Natural killer cell (primary cell): ENCODE results near the gene WNT1. TPM values are rescaled to one million over a fixed set of nuclear protein-coding genes. Genes with fewer than 3 reads are reported as not detected.

Source experiments
- ATAC-seq, 3 donors: fragments of 150-1000 bp in 2 of 3; fragments of 200-7000 bp in 1 of 3; cut with Tn5 transposase; 1 replicate in 1 of 3; 2 replicates in 2 of 3; pipeline ENCODE4 v1.10.0; 2021; ENCODE audit warnings: mild to moderate bottlenecking in 2 of 3, moderate library complexity in 2 of 3
- DNase-seq, 2 donors: peaks; one replicate each; pipeline versions ENCODE4 v3.0.0 to v3.0.0-alpha.2; 2013 to 2021; ENCODE audit warnings: mixed read lengths in 1 of 2
- H3K27ac ChIP-seq: one replicate; pipeline ENCODE4 v1.5.1; 2013; ENCODE audit warnings: mild to moderate bottlenecking, low read length
- H3K27me3 ChIP-seq: one replicate; pipeline ENCODE4 v1.6.1; 2013; ENCODE audit warnings: low read length; ENCODE audit not compliant: control insufficient read depth, insufficient read depth
- H3K36me3 ChIP-seq: one replicate; pipeline ENCODE4 v1.6.1; 2013; ENCODE audit warnings: low read length; ENCODE audit not compliant: control insufficient read depth, insufficient read depth
- H3K4me1 ChIP-seq: one replicate; pipeline ENCODE4 v1.6.1; 2013; ENCODE audit warnings: low read length; ENCODE audit not compliant: control insufficient read depth, insufficient read depth
- H3K4me3 ChIP-seq: one replicate; pipeline ENCODE4 v1.5.1; 2013; ENCODE audit warnings: low read length
- H3K9me3 ChIP-seq: one replicate; pipeline ENCODE4 v1.6.1; 2013; ENCODE audit warnings: low read length; ENCODE audit not compliant: control insufficient read depth, insufficient read depth
- H3K27ac Mint-ChIP-seq, 2 donors: one replicate each; pipeline ENCODE4 v1.8.0; 2022; ENCODE audit warnings: mild to moderate bottlenecking in 2 of 2, mixed read lengths in 2 of 2, moderate library complexity in 1 of 2
- H3K27me3 Mint-ChIP-seq, 2 donors: one replicate each; pipeline ENCODE4 v1.8.0; 2022; ENCODE audit warnings: low read depth in 2 of 2, mixed read lengths in 2 of 2
- H3K36me3 Mint-ChIP-seq: one replicate; pipeline ENCODE4 v1.8.0; 2022; ENCODE audit warnings: mixed read lengths
- H3K4me1 Mint-ChIP-seq, 2 donors: one replicate each; pipeline ENCODE4 v1.8.0; 2022; ENCODE audit warnings: mixed read lengths in 2 of 2
- H3K4me3 Mint-ChIP-seq: one replicate; pipeline ENCODE4 v1.8.0; 2022; ENCODE audit warnings: mild to moderate bottlenecking, moderate library complexity, mixed read lengths
- H3K9me3 Mint-ChIP-seq, 2 donors: one replicate each; pipeline ENCODE4 v1.8.0; 2022; ENCODE audit warnings: mixed read lengths in 2 of 2
- CTCF ChIP-seq: fragments of 200-600 bp; IDR thresholded peaks from one replicate; pipeline ENCODE4 v1.8.0; 2022; ENCODE audit warnings: antibody characterized with exemption
- WGBS: methylation state at CpG from one replicate; pipeline ENCODE4 v1.1.7; 2013; ENCODE audit warnings: missing lambda C conversion rate; ENCODE audit not compliant: insufficient coverage; 5-methylcytosine and 5-hydroxymethylcytosine counted together
- intact Hi-C: fragments of 100-400 bp; cut with micrococcal nuclease; formaldehyde crosslinking; loops from one replicate; pipeline ENCODE4 v1.14.2; 2022
- total RNA-seq, 4 donors: library from RNA; stranded (reverse); fragments of 120-200 nt in 1 of 4; gene quantifications; one replicate each; pipeline versions ENCODE4 v1.2.3 to v1.2.4, GENCODE V29; 2013 to 2022

The WNT1 gene
- total RNA-seq, 3 donors from 2014 or later (not counting 1 experiment from before 2014, with no cell fraction given), result 1.1 to 2.0 (median 1.7) TPM

DNA sequence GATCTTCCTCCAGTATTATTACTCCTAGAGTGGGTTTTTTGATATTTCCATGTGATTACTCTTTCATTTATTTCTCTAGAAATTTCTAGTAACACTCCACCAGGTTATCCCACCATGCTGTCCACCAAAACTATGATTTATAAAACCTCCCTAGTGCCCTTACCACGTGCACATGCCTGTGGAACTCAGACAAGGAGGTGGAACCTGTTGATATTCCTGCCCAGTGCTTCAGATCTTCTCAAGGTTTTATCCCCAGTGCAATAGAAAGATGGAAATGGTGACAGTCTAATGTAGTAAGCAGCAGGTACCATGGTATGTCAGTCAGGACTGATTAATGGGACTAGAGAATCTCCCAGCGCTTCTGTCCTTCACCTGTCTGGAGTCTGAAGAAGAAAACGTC, 17.3 kb upstream of the WNT1 start:
- H3K4me3 Mint-ChIP-seq, result no peak overlapping the region
- intact Hi-C loops, result no loop called here

DNA sequence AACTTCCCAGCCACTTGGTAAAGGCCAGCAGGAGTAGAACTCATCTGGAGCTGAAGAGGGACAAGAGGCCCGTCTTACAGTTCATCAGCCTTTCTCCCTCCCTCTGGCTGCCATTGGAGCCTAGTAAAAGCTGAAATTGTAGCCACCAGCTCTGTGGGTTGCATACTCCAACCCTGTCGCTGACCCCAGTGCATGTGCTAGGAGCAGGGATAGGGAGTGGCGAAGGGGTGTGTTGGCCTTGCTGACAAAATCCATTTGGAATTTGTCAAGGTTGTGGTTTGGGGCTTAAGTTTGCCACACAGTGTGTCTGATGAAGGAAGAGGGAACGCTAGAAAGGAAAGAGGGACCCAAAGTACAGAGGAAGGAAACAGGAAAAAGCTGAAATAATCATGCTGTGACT, 16.8 kb upstream of the WNT1 start:
- 60% methylated on average over 4 of the region's 4 CpGs for WGBS

More for the DNA sequence above, 17.3 kb upstream of the WNT1 start:
- TF ChIP-seq CTCF, result no peak
- H3K27ac ChIP-seq, result no peak overlapping the region
- no peaks in the 10 kb centered on the region for H3K36me3 ChIP-seq
- H3K9me3 ChIP-seq, result no peaks in the 10 kb centered on the region
- ATAC-seq (no peak), DNase-seq (no peak)
- H3K27me3 ChIP-seq, result no peaks in the 10 kb centered on the region
- Mint-ChIP-seq H3K4me1 (peaks cover 15 to 23% of the 10 kb centered on the region in 2 donors), H3K27ac (no peak overlapping the region), H3K27me3 (peaks cover 0 to 6% of the 10 kb centered on the region in 2 donors), H3K36me3 (no peaks in the 10 kb centered on the region), H3K9me3 (no peaks in the 10 kb centered on the region)
- peaks cover 16% of the 10 kb centered on the region for H3K4me1 ChIP-seq
- H3K4me3 ChIP-seq, result no peak overlapping the region
- WGBS, result 77% methylated on average over 3 of the region's 3 CpGs

GRCh38 chr12:48961801-48962200, 16.3 kb upstream of the WNT1 start:
- Histone ChIP-seq H3K4me1 (peaks cover 6% of the 10 kb centered on the region), H3K27ac (no peak overlapping the region), H3K4me3 (no peak overlapping the region), H3K36me3 (no peaks in the 10 kb centered on the region), H3K9me3 (no peaks in the 10 kb centered on the region), H3K27me3 (no peaks in the 10 kb centered on the region)
- intact Hi-C loops, result no loop called here
- H3K36me3 Mint-ChIP-seq, result no peaks in the 10 kb centered on the region
- no peak overlapping the region for H3K27ac Mint-ChIP-seq
- peaks cover 0 to 6% of the 10 kb centered on the region in 2 donors for H3K27me3 Mint-ChIP-seq
- TF ChIP-seq CTCF, result no peak
- ATAC-seq (no peak), DNase-seq (no peak)
- no peaks in the 10 kb centered on the region for H3K9me3 Mint-ChIP-seq
- no peak overlapping the region for H3K4me3 Mint-ChIP-seq
- peaks cover 6 to 13% of the 10 kb centered on the region in 2 donors for H3K4me1 Mint-ChIP-seq

More for the DNA sequence above, 16.8 kb upstream of the WNT1 start:
- Histone ChIP-seq H3K4me3 (no peak overlapping the region), H3K9me3 (no peaks in the 10 kb centered on the region), H3K36me3 (no peaks in the 10 kb centered on the region), H3K4me1 (peaks cover 11% of the 10 kb centered on the region), H3K27me3 (no peaks in the 10 kb centered on the region), H3K27ac (no peak overlapping the region)
- intact Hi-C loops, result no loop called here
- DNase-seq (no peak), ATAC-seq (no peak)
- Mint-ChIP-seq H3K4me3 (no peak overlapping the region), H3K4me1 (peaks cover 10 to 18% of the 10 kb centered on the region in 2 donors), H3K27ac (no peak overlapping the region), H3K9me3 (no peaks in the 10 kb centered on the region), H3K27me3 (peaks cover 0 to 6% of the 10 kb centered on the region in 2 donors), H3K36me3 (no peaks in the 10 kb centered on the region)
- TF ChIP-seq CTCF, result no peak

- Histone ChIP-seq H3K27ac (no peak overlapping the region), H3K9me3 (no peaks in the 10 kb centered on the region), H3K4me3 (no peak overlapping the region), H3K27me3 (peaks cover 7% of the 10 kb centered on the region), H3K4me1 (peaks cover 14% of the 10 kb centered on the region), H3K36me3 (no peaks in the 10 kb centered on the region)
- intact Hi-C loops, result no loop called here
- H3K27me3 Mint-ChIP-seq, result peaks cover 1 to 7% of the 10 kb centered on the region in 2 donors
- DNase-seq, result no peak
- ATAC-seq, result no peak
- no peaks in the 10 kb centered on the region for H3K36me3 Mint-ChIP-seq
- no peak overlapping the region for H3K4me3 Mint-ChIP-seq
- no peaks in the 10 kb centered on the region for H3K9me3 Mint-ChIP-seq
- H3K4me1 Mint-ChIP-seq, result peaks cover 3 to 9% of the 10 kb centered on the region in 2 donors
- TF ChIP-seq CTCF, result no peak
- H3K27ac Mint-ChIP-seq, result no peak overlapping the region
Measured at GRCh38 chr12:48965298-48965838, 12.8 kb upstream of the WNT1 start.
